GM19239 (cell line): ENCODE measurements around the gene NRXN3.

Source experiments
- DNase-seq: peaks from one replicate; pipeline ENCODE4 v3.0.0; 2011; ENCODE audit warnings: low spot score; ENCODE audit not compliant: insufficient read length
- FAIRE-seq: peaks from 2 replicates; lab custom pipeline; 2011; peaks lifted over from hg19 to GRCh38; lab: Jason Lieb, UNC

The NRXN3 gene

GRCh38 chr14:79442786-79443185, 1272.6 kb downstream of the NRXN3 start:
- FAIRE-seq (no peak), DNase-seq (no peak)

- no peak for DNase-seq
- no peak for FAIRE-seq
These were observed 1273.4 kb downstream of the NRXN3 start for GRCh38 chr14:79443602-79444001.

GRCh38 chr14:79448960-79449359, 1278.8 kb downstream of the NRXN3 start:
- FAIRE-seq (no peak), DNase-seq (no peak)

- no peak for DNase-seq
- no peak for FAIRE-seq
These were observed 1281.4 kb downstream of the NRXN3 start for GRCh38 chr14:79451601-79452000.

- DNase-seq, result no peak
These were observed 1283.1 kb downstream of the NRXN3 start for GRCh38 chr14:79453276-79453675.

GRCh38 chr14:79464468-79464867, 1294.3 kb downstream of the NRXN3 start:
- no peak for FAIRE-seq
- no peak for DNase-seq

More at GRCh38 chr14:79453276-79453675, 1283.1 kb downstream of the NRXN3 start:
- no peak for FAIRE-seq

GRCh38 chr14:79465651-79466050, 1295.5 kb downstream of the NRXN3 start:
- no peak for DNase-seq
- no peak for FAIRE-seq

GRCh38 chr14:79466938-79467527, 1296.9 kb downstream of the NRXN3 start:
- FAIRE-seq (no peak), DNase-seq (no peak)

- no peak for FAIRE-seq
- no peak for DNase-seq
These were observed 1297.7 kb downstream of the NRXN3 start for GRCh38 chr14:79467835-79468234.

- FAIRE-seq (no peak), DNase-seq (no peak)
These were observed 1298.3 kb downstream of the NRXN3 start for GRCh38 chr14:79468486-79468885.

GRCh38 chr14:79473651-79474050, 1303.5 kb downstream of the NRXN3 start:
- FAIRE-seq (no peak), DNase-seq (no peak)

GRCh38 chr14:79475887-79476532, 1305.8 kb downstream of the NRXN3 start:
- FAIRE-seq (no peak), DNase-seq (no peak)

- no peak for FAIRE-seq
- DNase-seq, result no peak
These were observed 1306.4 kb downstream of the NRXN3 start for GRCh38 chr14:79476552-79476951.

- FAIRE-seq (no peak), DNase-seq (no peak)
These were observed 1310.0 kb downstream of the NRXN3 start for GRCh38 chr14:79480212-79480611.

GRCh38 chr14:79482825-79483224, 1312.7 kb downstream of the NRXN3 start:
- FAIRE-seq (no peak), DNase-seq (no peak)

- no peak for DNase-seq
- no peak for FAIRE-seq
These were observed 1313.6 kb downstream of the NRXN3 start for GRCh38 chr14:79483477-79484388.

GRCh38 chr14:79487632-79488031, 1317.5 kb downstream of the NRXN3 start:
- no peak for FAIRE-seq
- no peak for DNase-seq

- FAIRE-seq, result no peak
- DNase-seq, result no peak
These were observed 1321.0 kb downstream of the NRXN3 start for GRCh38 chr14:79491161-79491560.

- DNase-seq (no peak), FAIRE-seq (no peak)
These were observed 1323.0 kb downstream of the NRXN3 start for GRCh38 chr14:79493081-79493645.

- DNase-seq (no peak), FAIRE-seq (no peak)
These were observed 1326.5 kb downstream of the NRXN3 start for GRCh38 chr14:79496701-79497100.

GRCh38 chr14:79500489-79500888, 1330.3 kb downstream of the NRXN3 start:
- FAIRE-seq (no peak), DNase-seq (no peak)
